Activated T-helper 2 cell treated with anti-CD3 and anti-CD28 coated beads, Interferon-gamma antibody, Interleukin-2, Interleukin-4, amounts not matched to agents 10 μg/mL and 5 μg/mL and 100 μg/mL, durations not matched to agents 14 hours and 24 hours and 36 hours (primary cell): Measurements from ENCODE around the gene SEPHS2. TPM values are rescaled to one million over a fixed set of nuclear protein-coding genes. Genes with fewer than 3 reads are reported as not detected.

ENCODE experiments used
- DNase-seq: peaks from one replicate; pipeline ENCODE4 v3.0.0; 2021; ENCODE audit warnings: low spot score
- H3K27ac Mint-ChIP-seq: one replicate; pipeline ENCODE4 v1.8.0; 2021; ENCODE audit warnings: mixed read lengths
- H3K27me3 Mint-ChIP-seq: one replicate; pipeline ENCODE4 v1.8.0; 2021; ENCODE audit warnings: low read depth, mixed read lengths
- H3K36me3 Mint-ChIP-seq: one replicate; pipeline ENCODE4 v1.8.0; 2021; ENCODE audit warnings: low read depth, mixed read lengths
- H3K4me1 Mint-ChIP-seq: one replicate; pipeline ENCODE4 v1.8.0; 2021; ENCODE audit warnings: low read depth, mixed read lengths
- H3K4me3 Mint-ChIP-seq: one replicate; pipeline ENCODE4 v1.8.0; 2021; ENCODE audit warnings: low read depth, mild to moderate bottlenecking, moderate library complexity, mixed read lengths
- H3K9me3 Mint-ChIP-seq: one replicate; pipeline ENCODE4 v1.8.0; 2021; ENCODE audit warnings: mixed read lengths
- intact Hi-C: fragments of 100-400 bp; cut with micrococcal nuclease; formaldehyde crosslinking; loops from one replicate; pipeline ENCODE4 v1.15.1; 2023
- total RNA-seq: library from RNA; stranded (reverse); gene quantifications from 2 replicates; pipeline ENCODE4 v1.2.3, GENCODE V29; 2022

The SEPHS2 gene, protein sequence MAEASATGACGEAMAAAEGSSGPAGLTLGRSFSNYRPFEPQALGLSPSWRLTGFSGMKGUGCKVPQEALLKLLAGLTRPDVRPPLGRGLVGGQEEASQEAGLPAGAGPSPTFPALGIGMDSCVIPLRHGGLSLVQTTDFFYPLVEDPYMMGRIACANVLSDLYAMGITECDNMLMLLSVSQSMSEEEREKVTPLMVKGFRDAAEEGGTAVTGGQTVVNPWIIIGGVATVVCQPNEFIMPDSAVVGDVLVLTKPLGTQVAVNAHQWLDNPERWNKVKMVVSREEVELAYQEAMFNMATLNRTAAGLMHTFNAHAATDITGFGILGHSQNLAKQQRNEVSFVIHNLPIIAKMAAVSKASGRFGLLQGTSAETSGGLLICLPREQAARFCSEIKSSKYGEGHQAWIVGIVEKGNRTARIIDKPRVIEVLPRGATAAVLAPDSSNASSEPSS
- total RNA-seq: 82.9 and 84.1 TPM in 2 replicates

DNA sequence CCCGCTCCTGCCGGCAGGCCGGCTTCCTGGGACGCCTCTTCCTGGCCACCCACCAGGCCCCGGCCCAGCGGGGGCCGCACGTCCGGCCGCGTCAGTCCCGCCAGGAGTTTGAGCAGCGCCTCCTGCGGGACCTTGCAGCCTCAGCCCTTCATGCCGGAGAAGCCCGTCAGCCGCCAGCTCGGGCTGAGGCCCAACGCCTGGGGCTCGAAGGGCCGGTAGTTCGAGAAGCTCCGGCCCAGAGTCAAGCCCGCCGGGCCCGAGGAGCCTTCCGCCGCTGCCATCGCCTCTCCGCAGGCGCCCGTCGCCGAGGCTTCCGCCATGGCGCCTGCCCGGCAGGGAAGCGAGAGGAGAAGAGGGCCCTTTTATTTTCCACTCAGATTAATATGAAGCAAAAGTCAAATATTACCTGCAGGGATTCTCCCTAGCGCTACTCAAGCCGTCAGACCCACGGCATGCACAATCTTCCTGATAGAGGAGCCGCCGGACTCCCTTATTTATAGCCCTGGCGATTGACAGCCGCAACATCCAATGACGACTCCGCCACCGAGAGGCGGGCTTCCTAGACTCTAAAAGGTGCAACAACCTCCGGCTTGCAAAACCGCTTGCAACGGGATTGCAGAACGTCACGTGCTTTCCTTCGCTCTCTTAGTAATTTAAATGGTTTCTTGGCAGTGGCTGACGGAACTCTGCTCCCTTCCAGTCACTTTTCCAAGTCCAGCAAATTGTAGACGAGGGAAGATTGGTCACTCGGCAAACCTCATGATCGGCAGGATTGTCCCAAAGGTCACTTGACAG lies at the start of gene SEPHS2:
SEPHS2 (minus strand) TSS at position 467 of the 795 bp plus-strand sequence; CDS start at position 320, 147 bp downstream.
- DNase-seq: peak; percentile 95
- H3K4me1 Mint-ChIP-seq: peaks cover 45% of the 10 kb centered on the region
- H3K27ac Mint-ChIP-seq: peak within 1 kb of the TSS; percentile 94
- no peaks in the 10 kb centered on the region for H3K27me3 Mint-ChIP-seq
- intact Hi-C loops: loop anchor here (1.0 to 5.0 kb wide), 4 partner anchors 11 to 82 kb away; partner anchors contain the start of genes DCTPP1 and ZNF768
- H3K36me3 Mint-ChIP-seq: peaks cover 33% of the 10 kb centered on the region
- peak within 1 kb of the TSS; percentile 88 for H3K4me3 Mint-ChIP-seq
- H3K9me3 Mint-ChIP-seq: no peaks in the 10 kb centered on the region

DNA sequence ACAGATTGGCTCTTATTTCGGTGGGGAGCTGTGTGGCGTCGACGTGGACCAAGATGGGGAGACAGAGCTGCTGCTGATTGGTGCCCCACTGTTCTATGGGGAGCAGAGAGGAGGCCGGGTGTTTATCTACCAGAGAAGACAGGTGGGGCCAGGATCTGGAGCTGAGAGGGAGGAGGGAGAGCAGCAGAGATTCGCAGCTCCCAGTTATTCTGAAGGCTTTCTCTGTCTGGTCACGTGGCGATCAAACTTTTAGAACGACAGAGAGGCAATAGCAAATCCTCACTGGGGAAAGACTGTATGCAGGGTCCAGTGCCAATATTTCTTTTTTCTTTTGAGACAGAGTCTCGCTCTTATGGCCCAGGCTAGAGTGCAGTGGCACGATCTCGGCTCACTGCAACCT lies 49.0 kb upstream of the SEPHS2 start:
- peak overlapping the region; percentile 43 for H3K27ac Mint-ChIP-seq

GRCh38 chr16:30493941-30494488 lies 48.3 kb upstream of the SEPHS2 start:
- Mint-ChIP-seq H3K4me1 (peaks cover 20% of the 10 kb centered on the region), H3K27ac (no peak overlapping the region), H3K36me3 (peaks cover 63% of the 10 kb centered on the region), H3K4me3 (no peak overlapping the region), H3K27me3 (no peaks in the 10 kb centered on the region), H3K9me3 (no peaks in the 10 kb centered on the region)
- intact Hi-C loops: no loop called here
- DNase-seq: no peak

More for the DNA sequence above, 49.0 kb upstream of the SEPHS2 start:
- Mint-ChIP-seq H3K4me1 (peaks cover 21% of the 10 kb centered on the region), H3K36me3 (peaks cover 60% of the 10 kb centered on the region), H3K9me3 (no peaks in the 10 kb centered on the region), H3K4me3 (no peak overlapping the region), H3K27me3 (no peaks in the 10 kb centered on the region)
- no peak for DNase-seq
- intact Hi-C loops: no loop called here

DNA sequence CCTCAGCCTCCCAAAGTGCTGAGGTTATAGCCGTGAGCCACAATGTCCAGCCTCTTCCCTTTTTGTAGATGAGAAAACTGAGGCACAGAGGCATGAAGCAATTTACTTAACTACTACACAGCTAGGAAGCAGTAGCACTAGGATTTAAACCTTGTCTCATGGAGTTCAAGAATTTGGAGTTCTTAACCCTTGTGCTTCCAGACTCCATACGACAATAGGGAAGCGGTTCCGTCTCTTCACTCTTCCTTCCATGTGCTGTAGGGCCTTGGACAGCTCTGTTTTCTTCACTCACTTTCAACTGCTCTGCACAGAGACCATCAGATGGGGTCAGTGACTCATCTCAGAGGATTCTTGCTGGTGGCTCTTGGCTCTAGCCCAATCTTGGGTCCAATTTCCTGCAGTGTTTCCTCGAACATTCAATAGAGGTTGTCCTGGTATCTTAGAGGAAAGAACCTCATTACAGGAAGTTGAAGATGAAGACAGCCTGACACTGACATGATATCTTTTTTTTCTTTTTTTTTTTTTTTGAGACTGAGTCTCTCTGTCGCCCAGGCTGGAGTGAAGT lies 46.2 kb upstream of the SEPHS2 start:
- no peak for DNase-seq
- no peaks in the 10 kb centered on the region for H3K27me3 Mint-ChIP-seq
- peak overlapping the region; percentile 75 for H3K27ac Mint-ChIP-seq
- intact Hi-C loops: no loop called here
- no peak overlapping the region for H3K4me3 Mint-ChIP-seq
- H3K36me3 Mint-ChIP-seq: peaks cover 71% of the 10 kb centered on the region
- no peaks in the 10 kb centered on the region for H3K9me3 Mint-ChIP-seq
- H3K4me1 Mint-ChIP-seq: peaks cover 26% of the 10 kb centered on the region

DNA sequence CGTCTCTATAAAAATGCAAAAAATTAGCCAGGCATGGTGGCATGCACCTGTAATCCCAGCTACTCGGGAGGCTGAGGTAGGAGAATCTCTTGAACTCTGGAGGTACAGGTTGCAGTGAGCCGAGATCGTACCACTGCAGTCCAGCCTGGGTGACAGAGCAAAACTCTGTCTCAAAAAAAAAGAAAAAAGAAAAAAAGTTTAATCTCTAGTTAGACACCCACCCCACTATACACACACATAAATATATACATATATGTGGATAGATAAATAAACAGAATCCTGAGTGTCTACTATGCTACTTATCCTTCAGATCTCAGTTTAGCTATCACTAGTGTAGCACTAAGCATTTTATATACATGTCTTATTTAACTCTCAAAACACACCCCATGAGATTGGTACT lies 45.6 kb upstream of the SEPHS2 start:
- Mint-ChIP-seq H3K4me1 (peaks cover 29% of the 10 kb centered on the region), H3K4me3 (no peak overlapping the region), H3K27me3 (no peaks in the 10 kb centered on the region), H3K9me3 (no peaks in the 10 kb centered on the region), H3K36me3 (peaks cover 74% of the 10 kb centered on the region), H3K27ac (peak overlapping the region; percentile 75)
- DNase-seq: no peak
- intact Hi-C loops: no loop called here

DNA sequence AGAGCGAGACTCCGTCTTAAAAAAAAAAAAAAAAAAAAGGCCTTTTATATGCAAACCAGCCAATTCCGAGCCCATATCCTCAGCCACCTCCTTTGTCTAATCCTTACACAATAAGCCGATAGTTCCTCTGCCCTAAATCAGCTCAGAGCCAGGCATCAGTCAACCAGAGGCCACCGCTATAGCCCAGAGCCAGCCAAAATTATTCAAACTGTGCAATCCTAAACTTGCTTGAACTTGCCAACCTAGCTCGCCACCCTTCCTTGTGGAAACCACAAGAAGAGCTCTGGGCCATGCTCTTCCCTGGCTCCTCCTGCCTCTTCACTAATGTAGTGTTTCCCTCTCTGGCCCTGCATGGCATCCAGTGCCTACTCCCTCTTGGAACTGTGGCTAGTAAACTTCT lies 44.5 kb upstream of the SEPHS2 start:
- Mint-ChIP-seq H3K36me3 (peaks cover 76% of the 10 kb centered on the region), H3K4me1 (peaks cover 33% of the 10 kb centered on the region), H3K9me3 (no peaks in the 10 kb centered on the region), H3K4me3 (no peak overlapping the region), H3K27me3 (no peaks in the 10 kb centered on the region), H3K27ac (peak overlapping the region; percentile 25)
- intact Hi-C loops: no loop called here
- no peak for DNase-seq

- intact Hi-C loops: loop anchor here (5.0 kb wide), 1 partner anchor 42 kb away; the partner anchor contains the start of gene SEPHS2
- Mint-ChIP-seq H3K36me3 (peaks cover 76% of the 10 kb centered on the region), H3K4me1 (peaks cover 29% of the 10 kb centered on the region), H3K27me3 (no peaks in the 10 kb centered on the region), H3K4me3 (no peak overlapping the region), H3K27ac (peak overlapping the region; percentile 17), H3K9me3 (no peaks in the 10 kb centered on the region)
- no peak for DNase-seq
Measured at GRCh38 chr16:30488764-30489605, 43.3 kb upstream of the SEPHS2 start.

DNA sequence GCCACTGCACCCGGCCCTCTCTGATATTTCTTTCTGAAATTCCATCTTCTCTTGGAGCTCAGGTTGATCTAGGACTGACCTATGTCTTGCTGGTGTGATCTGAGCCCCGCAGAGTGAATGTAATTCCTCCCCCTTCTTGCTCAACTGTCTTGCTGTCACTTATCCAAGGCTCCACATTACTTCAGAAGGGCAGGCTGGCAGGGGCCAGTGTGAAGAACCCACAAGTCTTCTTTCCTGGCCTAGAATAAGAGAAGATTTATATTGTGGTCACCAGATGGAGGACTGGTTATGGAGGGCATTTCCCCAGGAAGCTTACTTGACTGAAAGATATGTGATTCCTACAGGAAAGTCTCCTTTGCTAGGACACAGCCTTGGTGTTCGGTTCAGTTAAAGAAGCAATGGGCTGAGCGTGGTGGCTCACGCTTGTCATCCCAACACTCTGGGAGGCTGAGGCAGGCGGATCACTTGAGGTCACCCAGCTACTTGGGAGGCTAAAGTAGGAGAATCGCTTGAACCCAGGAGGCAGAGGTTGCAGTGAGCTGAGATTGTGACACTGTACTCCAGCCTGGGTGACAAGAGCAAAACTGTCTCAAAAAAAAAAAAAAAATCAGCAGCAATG lies 40.3 kb upstream of the SEPHS2 start:
- Mint-ChIP-seq H3K27ac (peak overlapping the region; percentile 65), H3K4me3 (no peak overlapping the region), H3K4me1 (peaks cover 41% of the 10 kb centered on the region), H3K36me3 (peaks cover 92% of the 10 kb centered on the region), H3K27me3 (no peaks in the 10 kb centered on the region), H3K9me3 (no peaks in the 10 kb centered on the region)
- intact Hi-C loops: loop anchor here (5.0 kb wide), 1 partner anchor 39 kb away; the partner anchor contains the start of gene SEPHS2
- no peak for DNase-seq

DNA sequence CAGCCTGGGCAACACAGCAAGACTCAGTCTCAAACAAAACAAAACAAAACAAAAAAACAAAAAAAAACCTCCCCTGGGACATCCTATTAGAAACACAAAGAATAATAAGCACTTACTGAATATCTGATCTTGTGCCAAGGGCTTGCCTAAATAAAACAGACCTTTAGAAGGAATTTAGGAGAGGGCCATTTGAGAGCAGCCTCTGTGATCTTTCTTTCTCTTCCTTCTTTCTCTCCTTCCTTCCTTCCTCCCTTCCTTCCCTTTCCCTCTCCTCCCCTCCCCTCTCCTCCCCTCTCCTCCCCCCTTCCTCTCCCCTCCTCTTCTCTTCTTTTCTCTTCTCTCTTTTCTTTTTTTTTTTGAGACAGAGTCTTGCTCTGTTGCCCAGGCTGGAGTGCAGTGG lies 39.2 kb upstream of the SEPHS2 start:
- peaks cover 44% of the 10 kb centered on the region for H3K4me1 Mint-ChIP-seq
- H3K9me3 Mint-ChIP-seq: no peaks in the 10 kb centered on the region
- no peak overlapping the region for H3K4me3 Mint-ChIP-seq
- H3K27ac Mint-ChIP-seq: peak overlapping the region; percentile 49
- H3K36me3 Mint-ChIP-seq: peaks cover 92% of the 10 kb centered on the region
- no peak for DNase-seq
- no peaks in the 10 kb centered on the region for H3K27me3 Mint-ChIP-seq
- intact Hi-C loops: loop anchor here (5.0 kb wide), 1 partner anchor 38 kb away; the partner anchor contains the start of gene SEPHS2

- Mint-ChIP-seq H3K4me3 (no peak overlapping the region), H3K27me3 (no peaks in the 10 kb centered on the region), H3K4me1 (peaks cover 43% of the 10 kb centered on the region), H3K9me3 (no peaks in the 10 kb centered on the region), H3K27ac (peak overlapping the region; percentile 30), H3K36me3 (peaks cover 90% of the 10 kb centered on the region)
- intact Hi-C loops: no loop called here
- no peak for DNase-seq
Measured at GRCh38 chr16:30482366-30482765, 36.7 kb upstream of the SEPHS2 start.

- Mint-ChIP-seq H3K4me3 (no peak overlapping the region), H3K36me3 (peaks cover 92% of the 10 kb centered on the region), H3K4me1 (peaks cover 49% of the 10 kb centered on the region), H3K27me3 (no peaks in the 10 kb centered on the region), H3K27ac (peak overlapping the region; percentile 7), H3K9me3 (no peaks in the 10 kb centered on the region)
- no peak for DNase-seq
- intact Hi-C loops: no loop called here
Measured at GRCh38 chr16:30481381-30481780, 35.7 kb upstream of the SEPHS2 start.
